NCI-H2227 (cell line): ENCODE measurements around the gene WDR35.

Experiments used
- DNase-seq: peaks from one replicate; lab custom pipeline; 2025; ENCODE audit not compliant: unreplicated experiment; lab: John Stamatoyannopoulos, UW

The WDR35 gene

DNA sequence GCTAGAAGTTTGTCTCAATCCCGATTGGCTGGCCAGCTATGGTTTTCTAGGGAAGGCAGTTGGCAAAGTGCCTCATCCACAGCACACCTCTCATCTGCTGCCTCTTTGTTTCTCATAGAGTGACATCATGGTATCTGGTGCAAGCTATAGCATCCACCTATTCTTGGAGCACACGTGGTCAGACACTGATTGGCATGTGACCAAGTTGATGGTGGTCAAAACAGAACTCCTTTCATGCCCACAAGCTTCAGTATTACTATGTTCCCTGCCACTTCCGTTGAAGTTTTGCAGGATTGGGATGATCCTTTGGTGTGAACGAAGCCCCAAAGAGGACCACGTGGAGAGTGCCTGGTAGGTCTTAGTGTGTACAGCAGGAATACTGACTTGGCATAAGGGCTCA, 116.9 kb downstream of the WDR35 start:
- no peak for DNase-seq

DNA sequence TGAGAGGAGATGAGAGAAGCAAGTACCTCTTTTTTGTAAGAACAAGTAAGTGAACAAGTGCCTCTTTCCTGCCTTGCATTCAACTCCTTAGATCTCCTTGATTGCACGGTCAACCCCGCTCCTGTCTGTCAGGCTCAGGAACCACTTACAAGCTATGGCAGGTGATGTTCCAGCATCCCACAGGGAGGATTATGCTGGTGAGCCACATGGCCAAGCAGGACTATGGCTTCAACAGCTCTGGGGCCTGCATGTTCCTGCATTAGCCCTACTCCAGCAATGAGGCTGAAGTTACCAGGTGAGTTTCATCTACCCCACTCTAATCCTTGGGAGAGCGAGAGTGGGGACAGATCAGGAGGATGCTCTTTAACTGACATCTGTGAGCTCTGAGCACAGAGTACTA, 117.6 kb downstream of the WDR35 start:
- DNase-seq, result no peak

DNA sequence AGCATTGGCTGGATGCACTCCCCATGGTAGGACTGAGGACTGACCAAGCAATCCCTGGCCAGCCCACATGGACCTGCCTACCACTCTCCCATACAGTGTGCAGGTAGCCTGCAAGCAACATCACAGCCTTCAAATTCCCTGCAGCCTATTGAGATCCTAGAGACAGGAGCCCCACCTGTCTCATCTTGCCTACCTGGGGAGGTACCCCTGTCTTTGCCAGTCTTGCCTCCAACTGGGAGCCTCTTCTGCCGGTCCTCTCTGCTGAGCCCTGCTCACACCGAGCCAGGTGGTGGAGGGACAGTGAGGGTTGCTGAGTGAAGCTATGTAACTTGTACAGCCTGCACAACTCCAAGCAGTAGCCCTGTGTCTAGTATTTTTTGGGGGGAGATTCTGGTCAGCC, 118.1 kb downstream of the WDR35 start:
- DNase-seq, result no peak

DNA sequence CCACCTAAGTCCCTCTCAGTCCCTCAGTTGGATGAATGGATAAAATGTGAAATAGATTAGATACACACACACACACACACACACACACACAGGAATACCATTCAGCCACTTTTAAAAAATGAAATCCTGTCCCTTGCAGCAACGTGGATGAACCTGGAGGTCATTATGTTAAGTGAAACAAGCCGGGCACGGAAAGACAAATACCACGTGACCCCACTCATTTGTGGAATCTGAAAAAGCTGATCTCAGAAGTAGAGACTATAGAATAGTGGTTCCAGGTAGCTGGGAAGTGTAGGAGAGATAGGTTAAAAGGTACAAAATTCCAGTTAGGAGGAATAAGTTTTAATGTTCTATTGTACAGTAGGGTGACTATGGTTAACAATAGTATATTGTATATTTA, 119.1 kb downstream of the WDR35 start:
- DNase-seq, result no peak

DNA sequence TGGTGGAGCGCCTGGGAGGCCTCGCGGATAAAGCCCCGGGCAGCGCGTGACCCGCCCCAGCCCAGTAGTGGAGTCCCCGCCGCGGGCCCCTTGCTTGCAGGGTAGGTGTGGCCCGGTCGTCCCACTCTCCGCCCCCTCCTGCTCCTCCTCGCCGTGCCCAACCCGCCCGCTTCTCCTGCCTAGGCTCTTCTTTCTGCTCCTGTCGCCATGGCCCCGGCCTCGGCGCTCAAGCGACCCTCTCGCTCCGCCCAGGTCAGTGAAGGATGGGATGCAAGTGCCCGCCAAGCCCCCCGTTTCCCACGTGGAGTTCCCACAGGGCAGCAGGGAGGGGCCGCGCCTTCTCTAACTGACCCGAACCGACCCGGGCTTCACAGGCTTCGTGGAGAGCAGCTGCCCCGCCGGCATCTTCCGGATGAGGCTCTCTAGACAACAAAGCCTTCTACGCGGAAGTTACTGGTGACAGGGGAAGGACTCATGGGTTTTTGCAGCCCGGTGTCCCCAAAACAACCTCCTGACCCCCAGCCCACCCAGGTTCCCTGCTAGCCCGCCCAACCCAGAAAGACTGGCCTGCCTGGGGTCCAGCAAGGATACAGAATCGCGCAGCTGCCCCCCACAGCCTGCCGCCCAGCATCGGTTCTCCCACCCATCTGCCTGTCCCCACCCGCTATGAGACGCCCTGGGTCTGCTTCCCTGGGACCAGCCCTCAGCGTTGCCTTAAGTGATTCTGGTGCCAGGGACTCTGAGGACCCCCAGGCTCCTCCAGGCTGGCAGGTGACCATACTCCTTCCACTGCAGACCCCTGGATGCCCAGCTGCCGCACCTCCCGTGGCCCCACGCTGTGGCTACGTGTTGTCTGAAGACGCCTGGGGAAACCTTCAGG, 121.0 kb downstream of the WDR35 start:
- DNase-seq, result peak; percentile 63

DNA sequence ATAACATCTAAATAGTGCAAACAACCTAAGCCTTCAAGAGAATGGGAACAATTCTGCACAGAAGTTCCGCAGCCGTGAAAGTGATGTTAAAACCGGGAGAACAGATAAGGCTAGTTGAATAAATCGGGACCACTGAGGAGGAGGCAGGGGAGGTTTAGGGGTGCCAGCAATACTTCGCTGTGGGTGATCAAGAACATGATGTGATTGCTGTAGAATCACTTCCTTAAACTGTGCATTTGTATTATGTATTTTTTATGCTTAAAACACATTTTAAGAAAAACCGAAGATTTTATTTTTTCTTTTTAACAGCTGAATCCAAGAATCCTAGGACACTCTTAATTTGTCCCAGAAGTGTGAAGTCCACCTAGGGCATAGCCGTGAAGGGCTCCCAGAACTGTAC, 121.7 kb downstream of the WDR35 start:
- no peak for DNase-seq

DNA sequence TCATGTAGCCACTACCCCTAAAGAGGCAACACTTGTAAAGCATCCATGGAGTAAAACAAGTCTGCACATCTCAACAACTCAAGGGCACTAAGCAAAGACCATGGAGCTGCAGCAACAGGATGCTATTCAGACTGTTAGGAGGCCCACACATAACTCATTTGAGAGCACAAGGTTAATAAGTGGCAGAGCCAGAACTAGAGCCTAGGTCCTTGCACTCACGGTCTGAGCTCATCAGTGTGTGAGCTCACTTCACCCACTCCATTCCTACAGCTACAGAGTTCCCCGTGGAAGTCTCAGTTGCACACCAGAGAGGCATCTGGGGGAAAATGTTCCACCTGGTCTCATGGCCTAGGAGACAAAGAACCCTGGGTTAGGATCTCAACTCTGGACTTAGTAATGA, 123.1 kb downstream of the WDR35 start:
- DNase-seq, result no peak

DNA sequence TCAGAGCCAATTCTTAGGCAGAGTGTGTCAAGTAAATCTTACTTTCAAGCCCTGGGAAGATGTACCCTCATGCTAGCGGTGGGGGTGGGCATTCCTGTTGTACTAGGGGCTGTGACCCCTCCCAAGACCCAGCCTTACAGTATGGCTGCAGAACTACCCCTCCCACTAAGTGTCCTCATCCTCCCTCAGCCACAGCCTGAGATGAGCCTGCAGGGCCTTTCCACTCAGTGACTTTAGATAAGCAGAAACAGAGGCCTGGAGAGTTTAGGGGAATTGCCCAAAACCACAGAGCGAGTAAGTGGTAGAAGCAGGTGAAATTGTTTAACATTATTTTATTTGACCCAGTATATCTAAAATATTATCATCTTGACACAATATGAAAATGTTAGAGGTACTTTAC, 124.8 kb downstream of the WDR35 start:
- no peak for DNase-seq

DNA sequence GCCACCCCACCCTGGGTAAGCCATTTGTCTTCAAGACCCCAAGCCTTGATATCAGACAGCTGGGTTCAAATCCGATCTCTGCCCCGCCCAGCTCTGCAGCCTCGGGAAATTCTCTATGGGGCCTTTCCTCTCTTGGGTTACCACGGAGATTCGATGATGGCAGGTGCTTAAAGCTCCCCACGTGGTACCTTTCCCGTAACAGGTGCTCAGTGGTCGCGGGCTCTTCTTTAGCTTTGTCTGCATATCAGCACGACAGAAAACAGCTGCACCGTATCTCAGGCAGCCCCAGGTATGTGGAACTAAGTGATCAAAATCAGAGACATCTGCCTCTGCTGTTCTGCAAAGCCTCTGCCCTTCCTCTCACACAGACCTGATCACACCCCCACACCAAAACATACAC, 125.5 kb downstream of the WDR35 start:
- no peak for DNase-seq

DNA sequence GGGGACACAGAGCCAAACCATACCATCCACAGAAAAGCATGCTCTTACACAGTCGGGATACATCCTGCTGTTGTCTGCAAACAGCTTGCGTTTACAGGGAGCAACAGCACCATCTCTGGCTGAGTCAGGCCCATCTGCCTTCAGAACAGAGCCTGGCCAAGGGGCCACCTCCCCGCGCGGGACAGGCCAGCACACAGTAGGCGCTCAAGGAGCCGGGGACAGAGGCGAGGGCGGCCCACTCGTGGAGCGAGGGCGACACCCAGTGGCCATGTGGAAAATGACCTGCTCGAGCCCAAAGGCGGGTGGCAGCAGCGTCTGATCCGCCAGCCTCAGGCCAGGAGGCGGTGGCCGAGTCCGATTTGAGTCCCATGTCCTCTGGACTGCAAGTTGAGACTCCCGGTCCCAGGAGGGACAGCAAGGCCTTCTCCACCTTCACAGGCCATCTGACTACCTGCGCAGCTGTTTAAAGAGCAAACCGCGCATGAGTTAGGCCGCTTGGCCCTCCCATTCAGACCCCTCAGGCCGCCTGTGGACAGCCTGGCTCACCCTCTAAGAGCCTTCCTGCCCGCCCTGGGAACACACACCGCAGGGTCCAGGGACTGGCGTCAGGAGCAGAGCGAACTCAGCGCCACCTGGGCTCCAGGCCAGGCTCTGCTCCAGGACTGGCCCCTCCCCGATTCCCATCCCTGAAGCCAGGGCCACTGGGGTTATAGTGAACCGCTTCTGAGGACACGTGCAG, 126.4 kb downstream of the WDR35 start:
- DNase-seq, result peak; percentile 65

DNA sequence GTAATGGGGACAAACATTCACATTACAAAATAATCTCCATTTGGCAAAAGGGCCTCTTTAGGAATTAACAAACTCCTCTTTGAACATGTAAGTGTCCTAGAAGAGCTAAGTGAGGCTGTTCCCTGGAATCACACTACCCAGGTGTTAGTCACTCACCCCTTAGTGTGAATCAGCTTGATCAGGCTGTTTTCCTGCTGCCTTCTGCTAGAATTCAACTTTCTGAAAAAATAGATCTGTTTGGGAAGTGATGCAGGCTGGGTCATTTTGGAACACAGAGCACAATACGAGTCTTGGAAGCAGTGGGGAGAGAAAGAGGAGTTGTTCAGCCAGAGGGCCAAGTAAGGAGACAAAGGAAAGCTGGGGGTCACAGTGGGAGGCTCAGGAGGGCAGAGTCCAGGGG, 128.1 kb downstream of the WDR35 start:
- DNase-seq, result no peak
